RPMI7951 (cell line): Measurements from ENCODE around the gene UGT1A3. TPM values are rescaled to one million over a fixed set of nuclear protein-coding genes. Genes with fewer than 3 reads are reported as not detected.

Source experiments
- DNase-seq: peaks from one replicate; pipeline ENCODE4 v3.0.0-alpha.2; 2012; ENCODE audit warnings: low read depth
- total RNA-seq: library from RNA; depleted of rRNA; stranded (reverse); fragments of >200 nt; shearing (Covaris generic); gene quantifications from 2 replicates; pipeline ENCODE4 v1.2.3, GENCODE V29; 2014

The UGT1A3 gene
- total RNA-seq, 1 experiment from 2014 or later, result not detected

GRCh38 chr2:233795735-233796171 lies 66.9 kb downstream of the UGT1A3 start:
- no peak for DNase-seq

GRCh38 chr2:233796254-233796653 lies 67.4 kb downstream of the UGT1A3 start:
- no peak for DNase-seq

GRCh38 chr2:233798335-233799086 lies 69.7 kb downstream of the UGT1A3 start:
- DNase-seq, result no peak

GRCh38 chr2:233799087-233799665 lies 70.3 kb downstream of the UGT1A3 start:
- DNase-seq, result no peak

- no peak for DNase-seq
These were observed 70.9 kb downstream of the UGT1A3 start for GRCh38 chr2:233799716-233800115.

DNA sequence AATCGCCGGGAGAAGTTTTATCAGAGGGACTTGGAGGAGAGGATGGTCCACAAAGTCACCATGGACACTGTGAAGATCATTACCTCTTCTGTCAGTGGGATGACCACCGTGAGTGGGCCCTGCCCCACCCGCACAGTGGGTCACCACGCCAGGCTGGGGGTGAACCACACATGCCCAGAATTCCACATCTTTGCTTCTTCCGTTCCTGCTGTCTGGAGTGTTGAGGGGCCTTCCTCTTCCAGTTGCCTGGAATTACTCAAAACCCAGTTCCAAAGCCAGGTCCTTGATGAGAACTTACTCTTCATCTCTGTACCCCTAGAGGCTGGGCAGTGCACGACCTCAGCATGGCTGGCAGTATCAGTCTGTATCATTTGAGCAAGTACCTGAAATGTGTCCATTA lies 71.4 kb downstream of the UGT1A3 start:
- no peak for DNase-seq

DNA sequence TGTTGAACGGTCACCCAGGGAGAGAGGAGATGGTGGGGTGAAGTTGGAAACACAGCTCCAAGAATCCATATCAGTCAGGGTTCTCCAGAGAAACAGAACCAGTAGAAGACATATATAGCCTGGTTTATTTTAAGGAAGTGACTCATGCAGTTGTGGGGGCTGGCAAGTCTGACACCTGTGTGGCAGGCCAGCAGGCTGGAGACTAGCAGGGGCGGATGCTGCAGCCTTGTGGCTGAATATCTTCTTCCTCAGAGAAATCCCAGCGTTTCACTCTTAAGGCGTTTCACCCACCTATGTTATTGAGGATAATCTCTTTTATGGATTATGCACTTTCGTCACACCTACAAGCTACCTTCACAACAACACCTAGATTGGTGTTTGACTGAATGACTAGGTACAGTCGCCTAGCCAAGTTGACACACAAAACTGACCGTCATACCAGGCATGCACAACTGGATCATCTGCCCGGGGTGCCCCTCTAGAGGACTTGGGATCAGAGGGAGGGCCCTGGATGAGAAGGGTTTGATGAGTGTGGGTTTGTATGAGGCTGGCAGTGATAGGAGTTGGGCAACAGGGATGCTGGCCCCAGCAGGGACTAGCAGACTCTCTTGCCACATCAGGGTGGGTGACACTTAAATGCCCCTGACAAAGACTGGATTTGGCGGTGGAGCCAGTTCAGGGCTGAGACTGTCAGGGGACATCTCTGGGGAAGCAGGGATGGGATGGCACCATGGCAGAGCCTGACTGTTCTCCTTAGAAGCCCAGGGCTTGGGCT lies 72.7 kb downstream of the UGT1A3 start:
- DNase-seq, result peak; percentile 79

DNA sequence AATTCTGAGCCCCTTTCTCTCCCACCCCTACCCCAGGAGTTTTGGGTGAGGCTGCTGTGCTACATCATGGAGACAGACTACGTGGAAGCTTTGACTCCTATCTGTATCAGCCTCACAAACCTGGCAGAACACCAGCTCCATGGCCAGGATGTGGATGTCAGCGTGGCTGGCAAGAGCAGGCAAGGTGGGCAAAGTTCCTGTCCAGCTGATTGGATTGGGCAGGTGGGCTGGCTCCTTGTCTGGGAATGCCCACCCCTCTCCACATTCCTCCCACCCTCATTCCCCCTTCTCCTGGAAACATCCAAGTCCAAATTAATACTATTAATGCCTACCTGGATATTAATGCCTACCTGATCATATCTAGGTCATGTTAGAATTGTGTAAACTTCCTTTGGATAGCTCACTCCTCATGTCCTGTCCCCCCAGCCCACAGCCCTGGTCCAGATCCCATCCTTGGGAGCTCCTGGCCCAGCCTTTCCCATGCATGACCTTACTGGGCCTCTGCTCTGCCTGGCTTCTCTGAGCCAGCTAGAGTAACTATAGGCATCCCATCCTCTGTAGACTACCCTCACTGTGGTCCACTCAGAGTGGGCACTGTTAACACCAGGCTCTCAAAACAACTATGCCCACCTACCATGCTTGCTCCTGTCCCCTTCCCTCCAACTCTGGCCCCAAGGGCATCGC lies 73.4 kb downstream of the UGT1A3 start:
- DNase-seq, result no peak

GRCh38 chr2:233803292-233803911 lies 74.6 kb downstream of the UGT1A3 start:
- no peak for DNase-seq

DNA sequence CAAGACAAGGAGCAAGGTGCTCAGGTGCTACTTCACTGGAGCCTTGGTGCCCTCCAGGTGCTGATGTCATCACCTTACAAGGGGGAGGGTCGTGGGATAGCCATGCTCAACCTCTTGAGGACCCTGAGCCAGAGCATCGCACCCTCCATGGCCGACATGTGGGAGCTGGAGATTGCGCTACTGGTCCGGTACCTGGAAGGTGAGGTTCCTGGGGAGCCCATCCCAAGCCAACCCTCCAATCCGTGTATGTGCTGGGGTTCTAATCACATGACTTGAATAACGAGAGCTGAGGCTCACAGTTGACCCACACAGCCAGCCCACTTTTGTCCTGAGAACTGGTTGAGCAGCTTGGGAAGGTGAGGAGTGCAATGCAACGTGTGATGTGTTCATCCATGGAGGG lies 75.2 kb downstream of the UGT1A3 start:
- DNase-seq, result no peak

GRCh38 chr2:233807215-233807865 lies 78.5 kb downstream of the UGT1A3 start:
- DNase-seq, result no peak

DNA sequence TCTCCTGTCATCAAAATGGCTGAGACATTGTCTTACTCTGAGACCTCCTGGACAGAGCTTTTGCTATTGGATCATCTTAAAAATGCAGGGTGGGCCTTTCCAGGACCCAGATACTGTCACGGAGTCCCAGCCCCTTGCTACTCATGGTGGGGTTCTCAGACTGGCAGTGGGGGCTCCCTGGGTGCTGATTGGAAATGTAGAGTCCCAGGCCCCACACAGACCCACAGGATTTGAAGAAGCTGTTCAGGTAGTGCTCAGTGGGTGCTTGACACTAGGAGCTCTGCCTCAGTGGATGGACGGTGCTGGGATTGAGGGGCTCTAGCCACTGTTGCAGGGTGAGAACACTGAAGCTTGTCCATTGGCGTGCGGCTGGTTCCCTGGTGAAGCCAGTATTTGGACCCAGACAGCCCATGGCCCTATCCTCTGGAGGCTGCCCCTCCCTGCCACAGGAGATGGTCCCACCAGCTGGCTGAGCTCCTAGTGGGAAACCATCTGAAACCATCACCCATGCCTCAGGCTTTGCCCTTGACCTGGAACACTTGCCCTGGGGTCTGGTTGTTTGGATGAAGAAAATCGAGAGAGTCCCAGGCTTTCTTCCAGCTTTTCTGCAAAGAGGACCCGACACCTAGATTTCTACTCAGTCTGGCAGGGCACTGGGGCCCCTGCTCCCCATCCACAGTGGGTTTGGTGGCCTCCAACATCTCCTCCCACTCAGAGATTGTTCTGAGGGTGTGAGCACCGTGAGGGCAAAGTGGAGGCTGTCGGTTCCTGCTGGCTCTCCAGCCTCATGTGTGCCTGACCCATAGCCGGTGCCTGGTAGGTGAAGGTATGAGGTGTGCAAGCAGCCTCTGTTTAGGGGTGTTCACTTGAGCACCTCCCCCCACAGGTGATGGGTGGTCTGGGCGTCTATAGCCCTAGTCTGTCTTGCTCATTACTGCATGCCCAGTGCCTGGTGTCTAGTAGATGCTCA lies 79.4 kb downstream of the UGT1A3 start:
- DNase-seq, result no peak

GRCh38 chr2:233810385-233810784 lies 81.5 kb downstream of the UGT1A3 start:
- DNase-seq, result no peak

DNA sequence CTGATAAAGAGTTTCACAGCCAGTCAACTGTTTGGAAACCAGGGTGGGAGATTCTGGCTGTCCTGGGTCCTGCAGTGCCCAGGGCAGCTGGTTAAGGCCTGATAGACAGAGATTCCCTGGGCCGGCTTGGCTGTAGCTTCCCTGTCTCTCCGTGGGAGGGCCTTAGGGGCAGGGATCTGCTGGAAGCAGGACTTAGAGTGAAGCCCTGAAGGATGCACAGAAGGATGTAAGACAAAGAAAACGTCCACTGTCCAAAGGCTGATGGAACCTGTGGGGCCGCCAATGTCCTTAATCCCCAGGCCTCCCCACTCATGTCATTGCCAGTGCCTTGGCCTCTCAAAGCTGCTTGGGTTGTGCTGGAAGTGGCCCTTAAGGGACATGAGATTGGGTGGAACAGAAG lies 82.2 kb downstream of the UGT1A3 start:
- no peak for DNase-seq

- DNase-seq, result no peak
These were observed 82.9 kb downstream of the UGT1A3 start for GRCh38 chr2:233811732-233812131.

DNA sequence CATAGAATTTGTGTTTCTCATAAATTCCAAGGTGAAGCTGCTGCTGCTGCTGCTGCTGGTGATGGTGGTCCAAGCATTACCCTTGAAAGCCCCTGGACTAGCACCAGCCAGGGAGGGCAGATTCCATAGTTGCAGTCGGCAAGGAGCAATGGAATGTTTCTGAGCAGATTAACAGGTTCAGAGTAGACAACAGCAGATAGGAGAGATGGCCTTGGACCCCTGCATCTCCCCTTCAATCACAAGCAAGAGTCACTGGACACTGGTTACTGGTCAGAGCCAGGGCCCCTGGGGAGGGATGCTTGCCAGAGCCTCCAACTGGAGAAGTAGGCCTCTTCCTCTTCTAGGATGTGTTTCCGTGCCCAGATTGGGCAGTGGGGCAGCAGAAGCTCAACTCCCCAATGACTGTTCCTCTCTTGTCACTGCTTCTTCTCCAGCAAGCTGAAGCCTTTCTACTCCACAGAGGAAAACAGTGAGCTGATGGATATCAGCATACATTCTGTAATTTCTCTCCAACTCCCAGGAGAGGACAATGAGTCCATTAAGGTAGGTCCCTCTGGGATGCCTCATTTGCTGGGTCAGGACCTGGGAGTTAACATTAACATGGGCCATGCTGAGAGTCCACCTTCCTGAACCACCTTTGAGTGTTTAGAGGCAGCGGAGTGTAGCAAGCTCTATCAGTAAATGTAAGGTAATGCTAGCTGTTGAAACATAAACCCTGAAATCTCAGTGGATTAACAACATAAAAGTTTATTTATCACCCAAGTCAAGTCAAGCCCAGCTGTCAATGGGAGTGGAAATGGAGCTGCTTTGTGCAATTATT lies 84.6 kb downstream of the UGT1A3 start:
- no peak for DNase-seq

GRCh38 chr2:233814056-233814835 lies 85.4 kb downstream of the UGT1A3 start:
- no peak for DNase-seq

DNA sequence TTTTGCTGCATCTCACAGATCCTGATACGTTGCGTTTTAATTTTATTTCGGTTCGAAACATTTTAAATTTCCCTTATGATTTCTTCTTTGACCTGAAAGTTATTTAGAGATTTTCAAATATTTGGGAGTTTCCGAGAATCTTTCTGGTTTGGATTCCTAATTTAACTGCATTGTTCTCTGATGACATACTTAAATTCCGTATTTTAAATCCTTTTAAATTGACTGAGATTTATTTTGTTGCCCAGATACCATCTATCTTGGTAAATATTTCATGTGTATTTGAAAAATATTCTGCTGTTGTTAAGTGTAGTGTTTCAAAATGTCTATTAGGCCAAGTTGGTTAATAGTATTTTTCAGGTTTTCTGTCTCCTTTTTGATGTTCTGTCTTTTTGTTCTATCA lies 87.0 kb downstream of the UGT1A3 start:
- no peak for DNase-seq
